Loucy (cell line): ENCODE measurements around the gene RELL2.

Experiments
- H2AFZ ChIP-seq: fragments of 200-600 bp; sonication (generic); 2 replicates; pipeline ENCODE4 v1.6.0; 2016; ENCODE audit warnings: antibody characterized with exemption, mild to moderate bottlenecking, low read length, moderate library complexity
- H3F3A ChIP-seq: fragments of 200-600 bp; 2 replicates; pipeline ENCODE4 v1.6.0; 2016; ENCODE audit warnings: antibody characterized with exemption, low read depth, mild to moderate bottlenecking
- H3K27me3 ChIP-seq: fragments of 200-600 bp; sonication (generic); 2 replicates; pipeline ENCODE4 v1.6.1; 2014; ENCODE audit warnings: low read length, mild to moderate bottlenecking; ENCODE audit not compliant: insufficient read depth, poor library complexity, severe bottlenecking
- H3K36me3 ChIP-seq: fragments of 200-600 bp; sonication (generic); 2 replicates; pipeline ENCODE4 v1.6.1; 2016; ENCODE audit warnings: low read length; ENCODE audit not compliant: insufficient read depth
- H3K4me1 ChIP-seq: fragments of 200-600 bp; sonication (generic); 2 replicates; pipeline ENCODE4 v1.5.1; 2014; ENCODE audit warnings: low read length, mild to moderate bottlenecking; ENCODE audit not compliant: insufficient read depth, poor library complexity, severe bottlenecking
- H3K4me2 ChIP-seq: fragments of 200-600 bp; sonication (generic); 2 replicates; pipeline ENCODE4 v1.6.0; 2014; ENCODE audit warnings: antibody characterized with exemption, low read length, low read depth, mild to moderate bottlenecking; ENCODE audit not compliant: poor library complexity, severe bottlenecking
- H3K4me3 ChIP-seq: fragments of 200-600 bp; sonication (generic); 2 replicates; pipeline ENCODE4 v1.5.1; 2014; ENCODE audit warnings: low read length, mild to moderate bottlenecking, mixed read lengths; ENCODE audit not compliant: poor library complexity, severe bottlenecking
- H3K79me2 ChIP-seq: fragments of 200-600 bp; sonication (generic); 2 replicates; pipeline ENCODE4 v1.6.1; 2014; ENCODE audit warnings: low read length; ENCODE audit not compliant: insufficient read depth
- H3K9ac ChIP-seq: fragments of 200-600 bp; sonication (generic); 2 replicates; pipeline ENCODE4 v1.6.0; 2014; ENCODE audit warnings: mild to moderate bottlenecking, low read depth, low read length, moderate library complexity; ENCODE audit not compliant: poor library complexity, severe bottlenecking
- H3K9me2 ChIP-seq: fragments of 200-600 bp; sonication (generic); replicated peaks from 2 replicates; pipeline ENCODE4 v1.6.1; 2016; ENCODE audit warnings: low read depth, low read length, mixed read lengths
- H3K9me3 ChIP-seq: fragments of 200-600 bp; sonication (generic); 2 replicates; pipeline ENCODE4 v1.6.1; 2014; ENCODE audit warnings: mild to moderate bottlenecking, antibody characterized with exemption, low read length, low read depth; ENCODE audit not compliant: insufficient read depth
- H4K20me1 ChIP-seq: fragments of 200-600 bp; sonication (generic); 2 replicates; pipeline ENCODE4 v1.6.0; 2014; ENCODE audit warnings: antibody characterized with exemption, low read length, mild to moderate bottlenecking; ENCODE audit not compliant: insufficient read depth, poor library complexity, severe bottlenecking
- CTCF ChIP-seq: fragments of 200-600 bp; sonication (generic); conservative IDR thresholded peaks from 2 replicates; pipeline ENCODE4 v1.5.1; 2014; ENCODE audit warnings: mild to moderate bottlenecking, antibody characterized with exemption, low read length
- EZH2phosphoT487 ChIP-seq: fragments of 200-600 bp; IDR thresholded peaks from 2 replicates; pipeline ENCODE4 v1.6.1; 2018; ENCODE audit warnings: antibody characterized with exemption, mild to moderate bottlenecking, moderate library complexity, borderline replicate concordance

RELL2 gene

GRCh38 chr5:141638771-141639170, 2.0 kb downstream of the RELL2 start:
- Histone ChIP-seq H3K9me2 (no peaks in the 10 kb centered on the region), H3K9me3 (no peaks in the 10 kb centered on the region), H2AFZ (no peak overlapping the region), H3K36me3 (no peaks in the 10 kb centered on the region), H3K27me3 (no peaks in the 10 kb centered on the region), H3K4me3 (no peak overlapping the region), H3K4me2 (peak overlapping the region; percentile 9), H3F3A (no peaks in the 10 kb centered on the region), H3K4me1 (peaks cover 33% of the 10 kb centered on the region), H4K20me1 (peaks cover 23% of the 10 kb centered on the region), H3K9ac (no peak overlapping the region), H3K79me2 (peaks cover 29% of the 10 kb centered on the region)
- TF ChIP-seq CTCF, result no peak
- no peak for TF ChIP-seq EZH2phosphoT487

- Histone ChIP-seq H3K9ac (no peak overlapping the region), H3F3A (no peaks in the 10 kb centered on the region), H2AFZ (no peak overlapping the region), H3K4me2 (no peak overlapping the region), H4K20me1 (peaks cover 20% of the 10 kb centered on the region), H3K4me3 (no peak overlapping the region), H3K9me2 (no peaks in the 10 kb centered on the region), H3K27me3 (no peaks in the 10 kb centered on the region), H3K4me1 (peaks cover 26% of the 10 kb centered on the region), H3K79me2 (peaks cover 21% of the 10 kb centered on the region), H3K36me3 (no peaks in the 10 kb centered on the region), H3K9me3 (no peaks in the 10 kb centered on the region)
- TF ChIP-seq CTCF (no peak), EZH2phosphoT487 (no peak)
These were observed 2.7 kb downstream of the RELL2 start for GRCh38 chr5:141639357-141640050.

GRCh38 chr5:141640051-141640415, 3.2 kb downstream of the RELL2 start:
- Histone ChIP-seq H3K9me2 (no peaks in the 10 kb centered on the region), H3K27me3 (no peaks in the 10 kb centered on the region), H3K79me2 (peaks cover 16% of the 10 kb centered on the region), H3K9me3 (no peaks in the 10 kb centered on the region), H4K20me1 (peaks cover 14% of the 10 kb centered on the region), H3K4me3 (no peak overlapping the region), H3K9ac (no peak overlapping the region), H3K4me1 (peaks cover 21% of the 10 kb centered on the region), H3K36me3 (no peaks in the 10 kb centered on the region), H2AFZ (no peak overlapping the region), H3K4me2 (no peak overlapping the region), H3F3A (no peaks in the 10 kb centered on the region)
- no peak for TF ChIP-seq CTCF
- no peak for TF ChIP-seq EZH2phosphoT487
